ENCODE data around the gene RAD51B. TPM values are rescaled to one million over a fixed set of nuclear protein-coding genes. Genes with fewer than 3 reads are reported as not detected.

RAD51B gene
- total and polyA plus RNA-seq, 2 of the 13 experiments (the other 11 are each of a cell fraction or from before 2014, with no cell fraction given): 7.0 to 9.5 TPM

DNA sequence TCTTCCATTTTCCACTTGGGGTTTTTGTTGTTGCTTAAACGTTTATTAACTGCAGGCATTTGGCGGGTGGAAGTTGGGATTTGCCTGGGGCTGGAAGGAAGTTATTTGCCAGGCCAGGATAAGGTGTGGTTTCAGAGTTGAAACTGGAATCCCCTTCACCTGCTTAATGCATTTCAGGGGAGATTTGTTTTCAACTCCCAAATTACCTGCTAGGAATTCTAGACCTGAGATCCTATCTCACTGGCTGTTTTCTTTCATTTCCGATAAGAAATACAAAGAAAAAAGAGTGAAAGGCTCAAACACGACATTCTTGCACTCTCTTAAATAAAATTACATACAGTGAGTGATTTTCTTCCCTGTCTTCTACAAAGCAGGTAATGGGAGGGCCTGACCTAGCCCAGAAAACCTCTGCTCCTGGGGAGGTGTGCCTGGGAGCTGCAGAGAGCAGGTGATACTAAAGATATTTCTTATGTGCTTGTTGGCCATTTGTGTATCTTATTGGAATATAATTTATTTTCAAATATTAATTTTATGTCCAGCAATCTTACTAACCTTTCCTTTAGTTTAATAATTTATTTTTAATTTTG lies 695.1 kb downstream of the RAD51B start (continued):
- TF ChIP-seq, protein P1, sequence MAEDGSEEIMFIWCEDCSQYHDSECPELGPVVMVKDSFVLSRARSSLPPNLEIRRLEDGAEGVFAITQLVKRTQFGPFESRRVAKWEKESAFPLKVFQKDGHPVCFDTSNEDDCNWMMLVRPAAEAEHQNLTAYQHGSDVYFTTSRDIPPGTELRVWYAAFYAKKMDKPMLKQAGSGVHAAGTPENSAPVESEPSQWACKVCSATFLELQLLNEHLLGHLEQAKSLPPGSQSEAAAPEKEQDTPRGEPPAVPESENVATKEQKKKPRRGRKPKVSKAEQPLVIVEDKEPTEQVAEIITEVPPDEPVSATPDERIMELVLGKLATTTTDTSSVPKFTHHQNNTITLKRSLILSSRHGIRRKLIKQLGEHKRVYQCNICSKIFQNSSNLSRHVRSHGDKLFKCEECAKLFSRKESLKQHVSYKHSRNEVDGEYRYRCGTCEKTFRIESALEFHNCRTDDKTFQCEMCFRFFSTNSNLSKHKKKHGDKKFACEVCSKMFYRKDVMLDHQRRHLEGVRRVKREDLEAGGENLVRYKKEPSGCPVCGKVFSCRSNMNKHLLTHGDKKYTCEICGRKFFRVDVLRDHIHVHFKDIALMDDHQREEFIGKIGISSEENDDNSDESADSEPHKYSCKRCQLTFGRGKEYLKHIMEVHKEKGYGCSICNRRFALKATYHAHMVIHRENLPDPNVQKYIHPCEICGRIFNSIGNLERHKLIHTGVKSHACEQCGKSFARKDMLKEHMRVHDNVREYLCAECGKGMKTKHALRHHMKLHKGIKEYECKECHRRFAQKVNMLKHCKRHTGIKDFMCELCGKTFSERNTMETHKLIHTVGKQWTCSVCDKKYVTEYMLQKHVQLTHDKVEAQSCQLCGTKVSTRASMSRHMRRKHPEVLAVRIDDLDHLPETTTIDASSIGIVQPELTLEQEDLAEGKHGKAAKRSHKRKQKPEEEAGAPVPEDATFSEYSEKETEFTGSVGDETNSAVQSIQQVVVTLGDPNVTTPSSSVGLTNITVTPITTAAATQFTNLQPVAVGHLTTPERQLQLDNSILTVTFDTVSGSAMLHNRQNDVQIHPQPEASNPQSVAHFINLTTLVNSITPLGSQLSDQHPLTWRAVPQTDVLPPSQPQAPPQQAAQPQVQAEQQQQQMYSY (CRISPR knock-in tag; IDR thresholded peaks at IDR 0.05): no peak

DNA sequence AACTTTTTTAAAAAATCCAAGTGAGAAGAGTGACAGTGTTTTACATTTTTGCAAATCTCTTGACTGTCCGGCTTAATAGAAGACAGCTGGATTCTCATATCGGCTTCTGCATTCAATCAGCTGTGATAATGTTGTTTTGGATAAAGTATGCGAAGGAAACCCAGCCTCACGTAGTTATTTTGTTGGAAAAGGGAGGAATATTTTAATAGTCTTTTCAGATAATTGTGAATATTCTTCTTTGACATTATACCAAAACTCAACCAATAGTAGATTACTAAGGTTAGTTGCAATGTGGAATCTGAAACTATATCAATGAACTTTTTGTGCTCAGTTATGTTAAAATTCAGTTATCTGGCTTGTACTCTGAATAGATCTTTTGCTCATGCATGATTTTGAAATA lies 696.8 kb downstream of the RAD51B start:
- intact Hi-C loops (cut with micrococcal nuclease; ENCODE audit: unreplicated experiment) (no loop called here), in situ Hi-C loops (cut with HindIII; ENCODE audit: extremely low pct_ligation_motif_present, low pct_unique_long_range_greater_than_20kb) (no loop called here)
- ChIA-PET POLR2A (no interaction called here), CTCF (ENCODE audit: low intra/inter-chr PET ratio, low total read pairs) (no interaction called here)
- Histone ChIP-seq H3K27me3 (ENCODE audit: control insufficient read depth in 1 of 2, insufficient read depth in 2 of 2, low read length in 2 of 2) (no peaks in the 10 kb centered on the region), H3K9ac (ENCODE audit: insufficient read depth, low read depth, low read length) (no peak overlapping the region), H3K79me2 (ENCODE audit: insufficient read depth, low read length) (no peaks in the 10 kb centered on the region), H3K4me3 (replicated peaks in 1 of 3; ENCODE audit: insufficient read depth in 1 of 3, low read depth in 2 of 3, low read length in 3 of 3) (no peak overlapping the region), H3K9me3 (ENCODE audit: low read length) (no peaks in the 10 kb centered on the region), H3K4me2 (ENCODE audit: low read depth, low read length) (no peak overlapping the region), H3K36me3 (replicated peaks in 1 of 2; ENCODE audit: control insufficient read depth in 1 of 2, insufficient read depth in 2 of 2, low read length in 2 of 2) (no peaks in the 10 kb centered on the region), H3K4me1 (ENCODE audit: insufficient read depth, low read length) (peaks cover 40% of the 10 kb centered on the region), H3K27ac (ENCODE audit: extremely low read length, insufficient read depth, low read length) (no peak overlapping the region), H2AFZ (ENCODE audit: low read length) (no peak overlapping the region), H4K20me1 (ENCODE audit: insufficient read depth, low read length) (no peaks in the 10 kb centered on the region)
- DNase-seq (ENCODE audit: low spot score) (no peak), FAIRE-seq (no peak), ATAC-seq (no peak)
- no TSS peak for BruUV-seq (replicated peaks)
- WGBS (ENCODE audit: low lambda C conversion rate): 97% methylated on average over 4 of the region's 4 CpGs
- no peak for TF ChIP-seq ZNF232 (CRISPR knock-in tag; IDR thresholded peaks at IDR 0.05; ENCODE audit: borderline replicate concordance)
- TF ChIP-seq HOXD1 (CRISPR knock-in tag; IDR thresholded peaks at IDR 0.05): no peak
- no peak for TF ChIP-seq FIP1L1 (IDR thresholded peaks at IDR 0.05; ENCODE audit: borderline replicate concordance, insufficient read depth, low read depth, low read length)
- no peak for TF ChIP-seq GPN1 (CRISPR knock-in tag; IDR thresholded peaks at IDR 0.05; ENCODE audit: borderline replicate concordance)
- TF ChIP-seq POLR2AphosphoS2 (IDR thresholded peaks at IDR 0.05; ENCODE audit: low read depth, low read length): no peak
- no peak for TF ChIP-seq ZNF430 (CRISPR knock-in tag; IDR thresholded peaks at IDR 0.05)
- TF ChIP-seq ARID2 (CRISPR knock-in tag; IDR thresholded peaks at IDR 0.05; ENCODE audit: borderline replicate concordance): no peak
- TF ChIP-seq ZSCAN25 (CRISPR knock-in tag; IDR thresholded peaks at IDR 0.05): no peak
- TF ChIP-seq PHF20 (CRISPR knock-in tag; IDR thresholded peaks at IDR 0.05): no peak
- no peak for TF ChIP-seq RBM39 (IDR thresholded peaks at IDR 0.05; ENCODE audit: low read depth, low read length, poor library complexity, severe bottlenecking)
- TF ChIP-seq, protein P2, sequence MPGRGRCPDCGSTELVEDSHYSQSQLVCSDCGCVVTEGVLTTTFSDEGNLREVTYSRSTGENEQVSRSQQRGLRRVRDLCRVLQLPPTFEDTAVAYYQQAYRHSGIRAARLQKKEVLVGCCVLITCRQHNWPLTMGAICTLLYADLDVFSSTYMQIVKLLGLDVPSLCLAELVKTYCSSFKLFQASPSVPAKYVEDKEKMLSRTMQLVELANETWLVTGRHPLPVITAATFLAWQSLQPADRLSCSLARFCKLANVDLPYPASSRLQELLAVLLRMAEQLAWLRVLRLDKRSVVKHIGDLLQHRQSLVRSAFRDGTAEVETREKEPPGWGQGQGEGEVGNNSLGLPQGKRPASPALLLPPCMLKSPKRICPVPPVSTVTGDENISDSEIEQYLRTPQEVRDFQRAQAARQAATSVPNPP (CRISPR knock-in tag; IDR thresholded peaks at IDR 0.05): no peak
- no peak for TF ChIP-seq SMARCE1 (IDR thresholded peaks at IDR 0.05; ENCODE audit: borderline replicate concordance)
- no peak for TF ChIP-seq SKI (IDR thresholded peaks at IDR 0.05; ENCODE audit: partially characterized antibody)
- TF ChIP-seq NR2F6 (IDR thresholded peaks at IDR 0.05): no peak
- TF ChIP-seq NR2F6 (CRISPR knock-in tag; IDR thresholded peaks at IDR 0.05): no peak

Measured in HepG2 (cell line).